GM12872 (cell line): ENCODE results near the gene CALM1.
A peak's percentile ranks its signal among the peaks of the same experiment; 100 is the strongest.

Experiments
- CTCF ChIP-seq: IDR thresholded peaks from 3 replicates; pipeline ENCODE4 v1.5.1; 2011; ENCODE audit warnings: low read depth, mild to moderate bottlenecking, low read length, moderate library complexity; ENCODE audit not compliant: insufficient read depth

Gene CALM1

GRCh38 chr14:90378249-90378648 is 18.6 kb upstream of the CALM1 start:
- no peak for TF ChIP-seq CTCF

- TF ChIP-seq CTCF: no peak
Measured at GRCh38 chr14:90379106-90379505, 17.7 kb upstream of the CALM1 start.

- no peak for TF ChIP-seq CTCF
Measured at GRCh38 chr14:90381011-90381786, 15.6 kb upstream of the CALM1 start.

GRCh38 chr14:90381999-90382451 is 14.8 kb upstream of the CALM1 start:
- TF ChIP-seq CTCF: no peak

GRCh38 chr14:90382491-90383125 is 14.2 kb upstream of the CALM1 start:
- no peak for TF ChIP-seq CTCF

GRCh38 chr14:90383126-90383730 is 13.6 kb upstream of the CALM1 start:
- TF ChIP-seq CTCF: 0 out of 3 replicates have a peak, but pooled peaks have one; percentile 16

GRCh38 chr14:90383731-90384542 is 12.9 kb upstream of the CALM1 start:
- no peak for TF ChIP-seq CTCF
